ENCODE results near the gene PNN. TPM values are rescaled to one million over a fixed set of nuclear protein-coding genes. Genes with fewer than 3 reads are reported as not detected.

The PNN gene
- total RNA-seq, 1 donor from 2014 or later, result 154 TPM

DNA sequence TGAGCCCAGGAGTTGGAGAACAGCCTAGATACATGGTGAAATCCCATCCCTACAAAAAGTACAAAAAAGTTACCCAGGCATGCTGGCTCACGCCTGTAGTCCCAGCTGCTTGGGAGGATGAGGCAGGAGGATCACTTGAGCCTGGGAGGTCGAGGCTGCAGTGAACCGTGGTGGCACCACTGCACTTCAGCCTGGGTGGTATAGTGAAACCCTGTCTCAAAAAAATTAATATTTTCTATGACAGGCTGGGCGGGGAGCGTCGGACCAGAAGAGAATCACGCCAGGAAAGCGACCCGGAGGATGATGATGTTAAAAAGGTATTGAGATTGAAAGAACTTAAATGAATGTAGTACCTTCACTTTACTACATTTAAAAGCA, 2.1 kb downstream of the PNN start:
- Mint-ChIP-seq H3K27me3 (no peaks in the 10 kb centered on the region), H3K9me3 (ENCODE audit: low read depth) (no peaks in the 10 kb centered on the region), H3K27ac (peak overlapping the region; percentile 63), H3K36me3 (ENCODE audit: insufficient read depth) (peaks cover 28% of the 10 kb centered on the region), H3K4me1 (ENCODE audit: low read depth) (peaks cover 14% of the 10 kb centered on the region), H3K4me3 (ENCODE audit: low read depth) (peak overlapping the region; percentile 62)
- TF ChIP-seq, protein P1, sequence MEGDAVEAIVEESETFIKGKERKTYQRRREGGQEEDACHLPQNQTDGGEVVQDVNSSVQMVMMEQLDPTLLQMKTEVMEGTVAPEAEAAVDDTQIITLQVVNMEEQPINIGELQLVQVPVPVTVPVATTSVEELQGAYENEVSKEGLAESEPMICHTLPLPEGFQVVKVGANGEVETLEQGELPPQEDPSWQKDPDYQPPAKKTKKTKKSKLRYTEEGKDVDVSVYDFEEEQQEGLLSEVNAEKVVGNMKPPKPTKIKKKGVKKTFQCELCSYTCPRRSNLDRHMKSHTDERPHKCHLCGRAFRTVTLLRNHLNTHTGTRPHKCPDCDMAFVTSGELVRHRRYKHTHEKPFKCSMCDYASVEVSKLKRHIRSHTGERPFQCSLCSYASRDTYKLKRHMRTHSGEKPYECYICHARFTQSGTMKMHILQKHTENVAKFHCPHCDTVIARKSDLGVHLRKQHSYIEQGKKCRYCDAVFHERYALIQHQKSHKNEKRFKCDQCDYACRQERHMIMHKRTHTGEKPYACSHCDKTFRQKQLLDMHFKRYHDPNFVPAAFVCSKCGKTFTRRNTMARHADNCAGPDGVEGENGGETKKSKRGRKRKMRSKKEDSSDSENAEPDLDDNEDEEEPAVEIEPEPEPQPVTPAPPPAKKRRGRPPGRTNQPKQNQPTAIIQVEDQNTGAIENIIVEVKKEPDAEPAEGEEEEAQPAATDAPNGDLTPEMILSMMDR (IDR thresholded peaks at IDR 0.05; ENCODE audit: unreplicated experiment), result no peak
- no peak for DNase-seq (ENCODE audit: low spot score, unreplicated experiment)

DNA sequence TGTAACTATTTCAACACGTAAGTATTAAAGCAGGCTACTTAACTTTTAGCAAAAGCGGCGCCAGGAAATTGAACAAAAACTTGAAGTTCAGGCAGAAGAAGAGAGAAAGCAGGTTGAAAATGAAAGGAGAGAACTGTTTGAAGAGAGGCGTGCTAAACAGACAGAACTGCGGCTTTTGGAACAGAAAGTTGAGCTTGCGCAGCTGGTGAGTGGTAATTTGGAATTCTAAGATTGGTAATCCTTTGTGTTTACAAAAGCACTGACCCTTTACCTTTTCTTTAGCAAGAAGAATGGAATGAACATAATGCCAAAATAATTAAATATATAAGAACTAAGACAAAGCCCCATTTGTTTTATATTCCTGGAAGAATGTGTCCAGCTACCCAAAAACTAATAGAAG, 4.0 kb downstream of the PNN start:
- no peak for DNase-seq (ENCODE audit: low spot score, unreplicated experiment)
- Mint-ChIP-seq H3K27ac (peak overlapping the region; percentile 51), H3K4me3 (ENCODE audit: low read depth) (no peak overlapping the region), H3K27me3 (no peaks in the 10 kb centered on the region), H3K9me3 (ENCODE audit: low read depth) (no peaks in the 10 kb centered on the region), H3K36me3 (ENCODE audit: insufficient read depth) (peaks cover 36% of the 10 kb centered on the region), H3K4me1 (ENCODE audit: low read depth) (peaks cover 14% of the 10 kb centered on the region)
- TF ChIP-seq, protein P1 (IDR thresholded peaks at IDR 0.05; ENCODE audit: unreplicated experiment), result no peak

DNA sequence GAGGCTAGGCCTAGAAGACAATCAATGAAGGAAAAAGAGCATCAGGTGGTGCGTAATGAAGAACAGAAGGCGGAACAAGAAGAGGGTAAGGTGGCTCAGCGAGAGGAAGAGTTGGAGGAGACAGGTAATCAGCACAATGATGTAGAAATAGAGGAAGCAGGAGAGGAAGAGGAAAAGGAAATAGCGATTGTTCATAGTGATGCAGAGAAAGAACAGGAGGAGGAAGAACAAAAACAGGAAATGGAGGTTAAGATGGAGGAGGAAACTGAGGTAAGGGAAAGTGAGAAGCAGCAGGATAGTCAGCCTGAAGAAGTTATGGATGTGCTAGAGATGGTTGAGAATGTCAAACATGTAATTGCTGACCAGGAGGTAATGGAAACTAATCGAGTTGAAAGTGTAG, 5.5 kb downstream of the PNN start:
- Mint-ChIP-seq H3K4me1 (ENCODE audit: low read depth) (peaks cover 14% of the 10 kb centered on the region), H3K27ac (no peak overlapping the region), H3K9me3 (ENCODE audit: low read depth) (no peaks in the 10 kb centered on the region), H3K36me3 (ENCODE audit: insufficient read depth) (peaks cover 40% of the 10 kb centered on the region), H3K4me3 (ENCODE audit: low read depth) (no peak overlapping the region), H3K27me3 (no peaks in the 10 kb centered on the region)
- TF ChIP-seq, protein P1 (IDR thresholded peaks at IDR 0.05; ENCODE audit: unreplicated experiment), result no peak
- no peak for DNase-seq (ENCODE audit: low spot score, unreplicated experiment)

DNA sequence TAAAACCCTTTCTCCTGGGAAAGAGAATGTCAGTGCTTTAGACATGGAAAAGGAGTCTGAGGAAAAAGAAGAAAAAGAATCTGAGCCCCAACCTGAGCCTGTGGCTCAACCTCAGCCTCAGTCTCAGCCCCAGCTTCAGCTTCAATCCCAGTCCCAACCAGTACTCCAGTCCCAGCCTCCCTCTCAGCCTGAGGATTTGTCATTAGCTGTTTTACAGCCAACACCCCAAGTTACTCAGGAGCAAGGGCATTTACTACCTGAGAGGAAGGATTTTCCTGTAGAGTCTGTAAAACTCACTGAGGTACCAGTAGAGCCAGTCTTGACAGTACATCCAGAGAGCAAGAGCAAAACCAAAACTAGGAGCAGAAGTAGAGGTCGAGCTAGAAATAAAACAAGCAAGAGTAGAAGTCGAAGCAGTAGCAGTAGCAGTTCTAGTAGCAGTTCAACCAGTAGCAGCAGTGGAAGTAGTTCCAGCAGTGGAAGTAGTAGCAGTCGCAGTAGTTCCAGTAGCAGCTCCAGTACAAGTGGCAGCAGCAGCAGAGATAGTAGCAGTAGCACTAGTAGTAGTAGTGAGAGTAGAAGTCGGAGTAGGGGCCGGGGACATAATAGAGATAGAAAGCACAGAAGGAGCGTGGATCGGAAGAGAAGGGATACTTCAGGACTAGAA, 6.1 kb downstream of the PNN start:
- no peak overlapping the region for H3K27ac Mint-ChIP-seq
- H3K4me1 Mint-ChIP-seq (ENCODE audit: low read depth), result peaks cover 11% of the 10 kb centered on the region
- TF ChIP-seq, protein P1 (IDR thresholded peaks at IDR 0.05; ENCODE audit: unreplicated experiment), result no peak
- peaks cover 35% of the 10 kb centered on the region for H3K36me3 Mint-ChIP-seq (ENCODE audit: insufficient read depth)
- H3K27me3 Mint-ChIP-seq, result no peaks in the 10 kb centered on the region
- H3K4me3 Mint-ChIP-seq (ENCODE audit: low read depth), result no peak overlapping the region
- no peaks in the 10 kb centered on the region for H3K9me3 Mint-ChIP-seq (ENCODE audit: low read depth)
- no peak for DNase-seq (ENCODE audit: low spot score, unreplicated experiment)

DNA sequence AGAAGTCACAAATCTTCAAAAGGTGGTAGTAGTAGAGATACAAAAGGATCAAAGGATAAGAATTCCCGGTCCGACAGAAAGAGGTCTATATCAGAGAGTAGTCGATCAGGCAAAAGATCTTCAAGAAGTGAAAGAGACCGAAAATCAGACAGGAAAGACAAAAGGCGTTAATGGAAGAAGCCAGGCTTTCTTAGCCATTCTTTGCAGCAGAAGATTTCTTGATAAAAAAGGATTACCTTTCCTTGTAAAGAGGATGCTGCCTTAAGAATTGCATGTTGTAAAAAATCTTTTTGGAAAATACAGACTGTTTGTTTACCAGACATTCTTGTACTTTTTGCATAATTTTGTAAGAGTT, 6.6 kb downstream of the PNN start:
- no peak for DNase-seq (ENCODE audit: low spot score, unreplicated experiment)
- no peaks in the 10 kb centered on the region for H3K9me3 Mint-ChIP-seq (ENCODE audit: low read depth)
- no peaks in the 10 kb centered on the region for H3K27me3 Mint-ChIP-seq
- peaks cover 8% of the 10 kb centered on the region for H3K4me1 Mint-ChIP-seq (ENCODE audit: low read depth)
- TF ChIP-seq, protein P1 (IDR thresholded peaks at IDR 0.05; ENCODE audit: unreplicated experiment), result no peak
- no peak overlapping the region for H3K27ac Mint-ChIP-seq
- H3K4me3 Mint-ChIP-seq (ENCODE audit: low read depth), result no peak overlapping the region
- peaks cover 36% of the 10 kb centered on the region for H3K36me3 Mint-ChIP-seq (ENCODE audit: insufficient read depth)

All from progenitor cell of endocrine pancreas (in vitro differentiated cells).